Measurements from ENCODE around the gene GNPTG.

Gene GNPTG

DNA sequence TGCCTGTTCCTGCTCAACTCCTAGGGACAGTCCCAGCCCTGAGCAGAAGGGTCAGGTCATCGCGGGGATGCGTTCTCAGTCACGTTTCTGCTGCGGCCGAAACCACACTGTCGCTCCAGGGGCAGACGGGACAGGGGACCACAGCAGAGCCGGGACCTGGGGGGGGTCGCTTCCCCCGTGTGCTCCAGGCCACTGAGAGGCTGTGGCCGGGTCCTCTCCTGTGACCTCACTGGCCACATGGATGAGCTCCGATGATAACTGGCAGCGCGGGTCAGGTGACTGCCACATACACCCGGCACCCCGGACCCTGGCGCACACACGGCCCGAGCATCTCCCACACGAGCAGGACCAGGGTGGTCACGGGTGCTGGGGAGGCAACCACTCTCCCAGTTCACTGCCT is 12.8 kb downstream of the GNPTG start:
- no peak for DNase-seq
- no peak for TF ChIP-seq CTCF (IDR thresholded peaks at IDR 0.05; ENCODE audit: low read depth, low read length)
- no peak overlapping the region for H3K4me3 ChIP-seq (ENCODE audit: low read depth, low read length)
- H3K36me3 ChIP-seq = peaks cover 46% of the 10 kb centered on the region
- H3K27me3 ChIP-seq (ENCODE audit: insufficient read depth, low read depth, severe bottlenecking) = no peaks in the 10 kb centered on the region
- no peaks in the 10 kb centered on the region for H3K9me3 ChIP-seq (ENCODE audit: severe bottlenecking)
- H3K27ac ChIP-seq = no peak overlapping the region

GRCh38 chr16:1366060-1366711 is 14.5 kb downstream of the GNPTG start:
- no peak for DNase-seq
- no peak for TF ChIP-seq CTCF (IDR thresholded peaks at IDR 0.05; ENCODE audit: low read depth, low read length)
- no peak overlapping the region for H3K27ac ChIP-seq
- no peaks in the 10 kb centered on the region for H3K9me3 ChIP-seq (ENCODE audit: severe bottlenecking)
- H3K36me3 ChIP-seq = peaks cover 57% of the 10 kb centered on the region
- H3K4me3 ChIP-seq (ENCODE audit: low read depth, low read length) = no peak overlapping the region
- no peaks in the 10 kb centered on the region for H3K27me3 ChIP-seq (ENCODE audit: insufficient read depth, low read depth, severe bottlenecking)

- Histone ChIP-seq H3K27ac (no peak overlapping the region), H3K27me3 (ENCODE audit: insufficient read depth, low read depth, severe bottlenecking) (no peaks in the 10 kb centered on the region), H3K4me3 (ENCODE audit: low read depth, low read length) (no peak overlapping the region), H3K9me3 (ENCODE audit: severe bottlenecking) (no peaks in the 10 kb centered on the region), H3K36me3 (peaks cover 56% of the 10 kb centered on the region)
- no peak for TF ChIP-seq CTCF (IDR thresholded peaks at IDR 0.05; ENCODE audit: low read depth, low read length)
- no peak for DNase-seq
Measured at GRCh38 chr16:1366712-1367299, 15.1 kb downstream of the GNPTG start.

DNA sequence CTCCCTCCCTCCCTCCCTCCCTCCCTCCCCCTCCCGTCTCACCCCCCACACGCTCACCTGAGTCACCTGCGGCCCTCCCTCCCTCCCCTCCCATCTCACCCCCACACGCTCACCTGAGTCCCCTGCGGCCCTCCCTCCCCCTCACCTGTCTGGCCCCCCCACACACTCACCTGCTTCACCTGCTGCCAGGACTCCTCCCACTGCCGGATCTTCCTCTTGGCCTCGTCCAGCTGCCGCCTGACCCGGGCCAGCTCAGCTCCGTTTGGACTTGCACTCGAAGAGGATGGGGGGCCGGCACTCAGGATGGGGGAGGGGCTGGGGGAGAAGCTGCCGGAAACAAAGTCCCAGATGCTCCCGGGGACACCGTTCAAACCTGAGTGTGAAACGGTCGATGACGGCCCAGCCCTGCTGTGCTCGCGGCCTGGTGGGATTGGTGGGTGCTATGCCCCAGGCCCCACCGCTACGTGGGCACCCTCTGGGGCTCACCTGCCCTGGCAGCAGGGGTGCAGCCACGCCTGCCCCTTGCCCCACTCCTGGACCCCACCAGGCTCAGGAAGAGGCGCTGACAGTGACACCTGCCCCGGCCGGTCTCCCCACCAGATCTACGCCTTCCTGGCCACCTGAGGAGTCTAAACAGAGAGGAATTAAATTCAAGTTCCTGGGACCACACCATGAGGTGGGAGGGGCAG is 15.9 kb downstream of the GNPTG start:
- TF ChIP-seq CTCF (IDR thresholded peaks at IDR 0.05; ENCODE audit: low read depth, low read length) = no peak
- Histone ChIP-seq H3K4me3 (ENCODE audit: low read depth, low read length) (no peak overlapping the region), H3K36me3 (peaks cover 48% of the 10 kb centered on the region), H3K27me3 (ENCODE audit: insufficient read depth, low read depth, severe bottlenecking) (no peaks in the 10 kb centered on the region), H3K9me3 (ENCODE audit: severe bottlenecking) (no peaks in the 10 kb centered on the region), H3K27ac (no peak overlapping the region)
- no peak for DNase-seq

DNA sequence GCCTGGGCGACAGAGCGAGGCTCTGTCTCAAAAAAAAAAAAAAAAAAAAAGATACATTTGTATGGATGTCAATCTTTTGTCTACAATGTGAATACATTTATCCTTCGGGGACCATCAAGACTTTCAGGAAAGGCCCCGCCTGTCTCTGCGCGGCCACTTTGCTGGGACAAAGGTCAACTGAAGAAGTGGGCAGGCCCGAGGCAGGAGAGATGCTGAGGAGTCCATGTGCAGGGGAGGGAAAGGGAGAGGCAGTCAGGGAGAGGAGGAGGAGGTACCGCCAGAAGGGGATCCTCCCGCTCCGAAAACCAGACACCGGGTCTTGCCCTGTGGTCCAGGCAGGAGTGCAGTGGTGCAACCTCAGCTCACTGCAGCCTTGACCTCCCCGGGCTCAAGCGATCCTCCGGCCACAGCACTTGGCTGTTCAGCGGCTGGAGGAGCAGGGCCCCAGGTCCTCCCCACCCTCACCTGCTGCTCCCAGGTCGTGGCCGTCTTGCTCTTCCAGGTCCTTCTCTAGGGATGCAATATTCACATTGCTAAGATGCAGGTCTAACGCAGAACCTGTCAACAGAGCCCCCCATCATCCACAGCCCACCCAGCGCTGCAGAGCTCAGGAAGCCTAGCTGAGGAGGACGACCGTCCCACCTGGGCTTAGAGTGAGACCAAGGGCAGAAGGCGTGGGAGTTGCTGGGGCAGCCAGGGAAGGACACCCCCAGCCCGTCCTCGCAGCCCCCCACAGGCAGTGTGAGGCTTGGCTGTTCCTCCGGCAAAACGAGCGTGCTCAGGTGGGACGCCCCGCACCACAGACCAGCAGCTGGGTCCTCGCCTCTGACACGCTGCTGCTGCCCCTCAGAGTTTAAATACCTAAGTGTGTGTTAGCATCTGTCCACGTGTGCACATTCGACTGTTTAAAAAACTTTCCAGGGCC is 19.6 kb downstream of the GNPTG start:
- no peak overlapping the region for H3K4me3 ChIP-seq (ENCODE audit: low read depth, low read length)
- peaks cover 16% of the 10 kb centered on the region for H3K36me3 ChIP-seq

More for the DNA sequence above, 19.6 kb downstream of the GNPTG start:
- H3K9me3 ChIP-seq (ENCODE audit: severe bottlenecking) = no peaks in the 10 kb centered on the region
- TF ChIP-seq CTCF (IDR thresholded peaks at IDR 0.05; ENCODE audit: low read depth, low read length) = no peak
- no peaks in the 10 kb centered on the region for H3K27me3 ChIP-seq (ENCODE audit: insufficient read depth, low read depth, severe bottlenecking)
- DNase-seq = no peak
- no peak overlapping the region for H3K27ac ChIP-seq

All from WERI-Rb-1 (cell line).